Measurements from ENCODE around the gene FUCA1. TPM values are rescaled to one million over a fixed set of nuclear protein-coding genes. Genes with fewer than 3 reads are reported as not detected.

FUCA1 gene
- 3.3 and 4.0 TPM in 2 replicates for total RNA-seq

DNA sequence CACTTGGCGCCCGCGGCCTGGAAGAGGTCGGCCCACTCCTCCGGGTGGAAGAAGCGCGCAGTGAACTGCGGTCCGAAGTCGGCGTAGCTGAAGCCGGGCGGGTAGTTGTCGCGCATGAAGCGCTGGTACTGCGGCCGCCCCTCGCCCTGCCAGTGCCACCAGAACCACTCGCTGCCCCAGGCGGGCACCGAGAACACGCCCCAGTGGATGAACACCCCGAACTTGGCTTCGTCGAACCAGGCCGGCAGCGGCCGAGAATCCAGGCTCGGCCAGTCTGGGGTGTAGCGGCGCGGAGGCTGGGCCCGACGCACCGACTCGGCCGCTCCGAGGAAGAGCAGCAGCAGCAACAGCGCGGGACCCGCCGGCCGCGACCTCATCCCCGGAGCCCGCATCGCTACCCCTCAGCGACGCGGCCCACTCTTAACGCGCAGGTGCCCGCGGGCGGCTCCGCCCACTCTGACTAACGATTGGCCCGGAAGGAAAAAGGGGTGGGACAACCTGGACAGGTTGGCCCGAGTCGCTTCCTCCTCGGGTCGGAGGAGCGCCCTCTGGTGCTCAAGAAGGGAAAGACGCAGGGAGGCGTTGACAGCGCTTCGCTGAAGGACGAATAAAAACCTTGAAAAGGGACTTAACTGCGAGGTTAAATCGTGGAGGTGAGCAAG is at the start of gene FUCA1:
Gene FUCA1, minus strand, starts transcription at position 396 of the 662 bp plus-strand sequence. Its CDS starts 4 bp downstream, at position 392.
- Mint-ChIP-seq H3K4me1 (ENCODE audit: low read depth) (peaks cover 16% of the 10 kb centered on the region), H3K9me3 (no peaks in the 10 kb centered on the region), H3K4me3 (ENCODE audit: low read depth) (peak within 1 kb of the TSS; percentile 86), H3K27ac (peak within 1 kb of the TSS; percentile 49), H3K36me3 (ENCODE audit: low read depth) (no peaks in the 10 kb centered on the region), H3K27me3 (ENCODE audit: low read depth) (peaks cover 16% of the 10 kb centered on the region)
- intact Hi-C loops (cut with micrococcal nuclease) = loop anchor here (1.0 to 5.0 kb wide), 2 partner anchors 59 to 89 kb away; partner anchors contain the start of gene PNRC2
- DNase-seq (ENCODE audit: low spot score) = peak; percentile 91

DNA sequence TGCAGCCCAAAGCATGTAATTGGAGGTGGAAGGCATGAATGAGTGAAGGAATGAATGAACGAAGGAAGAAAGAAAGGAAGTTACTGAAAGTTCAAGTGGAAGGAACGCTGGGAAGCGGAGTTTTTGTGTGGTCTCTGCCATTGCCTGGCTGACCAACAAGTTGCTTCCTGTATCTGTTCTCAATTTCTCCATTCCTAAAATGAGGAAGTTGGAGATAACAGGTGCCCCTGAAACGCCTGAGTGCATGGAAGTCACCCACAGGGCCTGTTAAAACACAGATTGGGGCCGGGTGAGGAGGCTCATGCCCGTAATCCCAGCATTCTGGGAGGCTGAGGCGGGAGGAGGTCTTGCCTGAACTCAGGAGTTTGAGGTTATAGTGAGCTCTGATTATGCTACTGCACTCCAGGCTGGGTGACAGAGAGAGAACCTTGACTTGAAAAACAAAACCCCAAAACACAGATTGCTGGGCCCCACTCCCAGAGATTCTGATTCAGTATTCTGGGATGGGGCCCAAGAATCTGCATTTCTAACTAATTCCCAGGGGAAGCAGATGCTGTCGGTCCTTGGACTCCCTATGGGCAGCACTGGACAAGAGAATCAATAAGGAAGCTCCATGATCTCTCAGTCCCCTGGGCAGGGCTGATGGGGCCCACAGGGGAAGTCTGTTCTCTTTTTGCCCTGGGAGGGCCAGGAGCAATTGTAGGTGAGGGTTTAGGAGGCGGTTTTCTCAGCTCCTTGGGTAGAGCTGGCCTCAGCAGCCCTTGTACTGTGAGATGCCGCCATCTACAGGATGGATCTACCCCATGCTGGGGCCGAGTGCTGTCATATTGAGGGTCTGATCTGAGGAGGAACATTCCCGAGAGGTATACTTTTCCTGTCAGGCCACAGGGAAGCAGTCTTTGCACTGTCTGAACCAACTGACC is 48.4 kb upstream of the FUCA1 start:
- intact Hi-C loops (cut with micrococcal nuclease) = loop anchor here (1.0 to 5.0 kb wide), 3 partner anchors 89 to 144 kb away; partner anchors contain the start of gene HMGCL
- peaks cover 21% of the 10 kb centered on the region for H3K4me1 Mint-ChIP-seq (ENCODE audit: low read depth)
- H3K4me3 Mint-ChIP-seq (ENCODE audit: low read depth) = no peak overlapping the region
- no peaks in the 10 kb centered on the region for H3K27me3 Mint-ChIP-seq (ENCODE audit: low read depth)
- no peaks in the 10 kb centered on the region for H3K36me3 Mint-ChIP-seq (ENCODE audit: low read depth)
- peak; percentile 32 for DNase-seq (ENCODE audit: low spot score)
- H3K27ac Mint-ChIP-seq = no peak overlapping the region
- no peaks in the 10 kb centered on the region for H3K9me3 Mint-ChIP-seq

DNA sequence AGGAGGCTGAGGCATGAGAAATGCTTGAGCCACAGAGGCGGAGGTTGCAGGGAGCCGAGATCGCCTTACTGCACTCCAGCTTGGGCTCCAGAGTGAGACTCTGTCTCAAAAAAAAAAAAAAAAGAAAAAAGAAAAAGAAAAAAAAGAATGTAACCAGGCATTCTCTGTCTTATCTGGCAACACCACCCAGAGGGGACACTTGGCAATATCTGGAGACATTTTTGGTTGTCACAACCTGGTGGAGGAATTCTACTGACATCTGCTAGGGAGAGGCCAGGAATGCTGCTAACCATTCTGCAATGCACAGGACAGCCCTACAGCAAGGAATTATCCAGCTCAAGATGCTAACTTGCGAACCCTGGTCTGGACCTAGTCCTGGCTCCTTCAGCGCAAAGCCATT is 47.4 kb upstream of the FUCA1 start:
- DNase-seq (ENCODE audit: low spot score) = no peak
- peaks cover 29% of the 10 kb centered on the region for H3K4me1 Mint-ChIP-seq (ENCODE audit: low read depth)
- no peak overlapping the region for H3K4me3 Mint-ChIP-seq (ENCODE audit: low read depth)
- intact Hi-C loops (cut with micrococcal nuclease) = loop anchor here (5.0 kb wide), 1 partner anchor 88 kb away; the partner anchor contains the start of gene HMGCL
- H3K9me3 Mint-ChIP-seq = no peaks in the 10 kb centered on the region
- H3K27me3 Mint-ChIP-seq (ENCODE audit: low read depth) = no peaks in the 10 kb centered on the region
- no peak overlapping the region for H3K27ac Mint-ChIP-seq
- H3K36me3 Mint-ChIP-seq (ENCODE audit: low read depth) = no peaks in the 10 kb centered on the region

DNA sequence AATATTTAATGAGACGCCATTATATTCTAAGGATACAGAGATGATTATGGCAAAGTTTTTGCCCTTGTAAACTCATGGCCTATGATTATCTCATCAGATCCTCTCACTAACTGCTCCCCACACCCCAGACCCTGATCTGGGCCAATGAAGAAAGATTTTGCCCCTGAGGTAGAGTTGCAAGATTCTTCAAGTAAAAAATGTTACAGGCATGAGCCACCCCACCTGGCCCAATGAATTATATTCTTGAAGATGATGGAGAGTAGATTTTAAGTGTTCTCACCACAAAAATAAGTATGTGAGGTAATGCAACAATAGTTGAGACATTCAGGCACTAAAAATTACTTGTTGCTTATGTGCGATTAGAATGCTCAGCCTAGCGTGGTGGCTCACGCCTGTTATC is 46.8 kb upstream of the FUCA1 start:
- Mint-ChIP-seq H3K27ac (no peak overlapping the region), H3K9me3 (no peaks in the 10 kb centered on the region), H3K4me1 (ENCODE audit: low read depth) (peaks cover 32% of the 10 kb centered on the region), H3K4me3 (ENCODE audit: low read depth) (no peak overlapping the region), H3K36me3 (ENCODE audit: low read depth) (no peaks in the 10 kb centered on the region), H3K27me3 (ENCODE audit: low read depth) (no peaks in the 10 kb centered on the region)
- intact Hi-C loops (cut with micrococcal nuclease) = loop anchor here (5.0 kb wide), 1 partner anchor 88 kb away; the partner anchor contains the start of gene HMGCL
- no peak for DNase-seq (ENCODE audit: low spot score)

DNA sequence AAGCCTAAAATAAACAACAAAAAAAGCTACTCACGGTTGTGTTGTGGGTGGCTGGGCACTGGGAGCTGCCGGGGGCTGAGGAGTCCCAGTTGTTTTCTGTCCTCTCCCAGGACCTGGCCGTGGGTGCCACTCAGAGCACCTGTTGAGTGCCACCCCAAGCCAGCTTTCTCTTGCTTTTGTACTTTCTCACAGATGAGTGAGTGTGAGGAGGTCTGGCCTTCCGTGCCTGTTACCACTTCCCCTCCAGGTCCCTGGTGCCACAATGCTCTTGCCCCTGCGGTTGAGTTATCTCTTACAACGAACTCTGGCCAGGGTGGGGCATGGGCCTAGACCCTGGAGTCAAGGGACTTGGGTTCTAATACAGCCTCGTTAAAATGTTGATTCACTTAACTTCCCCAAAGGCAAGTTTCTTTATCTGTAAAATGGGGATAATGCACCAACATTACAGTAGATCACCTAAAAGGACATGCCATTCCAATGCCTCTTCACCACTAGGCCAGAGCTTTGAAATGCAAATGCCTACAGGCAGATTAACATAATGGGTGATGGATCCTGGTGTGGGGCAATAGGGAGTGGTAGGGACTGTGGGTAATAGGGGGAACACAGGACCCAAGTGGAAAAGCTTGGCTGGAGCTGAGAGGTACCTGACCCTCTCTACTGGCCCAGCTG is 45.3 kb upstream of the FUCA1 start, which contains the start of gene CNR2:
Gene CNR2, minus strand, starts transcription at position 151 of the 669 bp plus-strand sequence. CDS start 37,745 bp downstream, outside the sequence.
- Mint-ChIP-seq H3K27ac (no peak within 1 kb of the TSS), H3K9me3 (no peaks in the 10 kb centered on the region), H3K4me1 (ENCODE audit: low read depth) (peaks cover 47% of the 10 kb centered on the region), H3K4me3 (ENCODE audit: low read depth) (no peak within 1 kb of the TSS), H3K36me3 (ENCODE audit: low read depth) (no peaks in the 10 kb centered on the region), H3K27me3 (ENCODE audit: low read depth) (no peaks in the 10 kb centered on the region)
- intact Hi-C loops (cut with micrococcal nuclease) = no loop called here
- no peak for DNase-seq (ENCODE audit: low spot score)

DNA sequence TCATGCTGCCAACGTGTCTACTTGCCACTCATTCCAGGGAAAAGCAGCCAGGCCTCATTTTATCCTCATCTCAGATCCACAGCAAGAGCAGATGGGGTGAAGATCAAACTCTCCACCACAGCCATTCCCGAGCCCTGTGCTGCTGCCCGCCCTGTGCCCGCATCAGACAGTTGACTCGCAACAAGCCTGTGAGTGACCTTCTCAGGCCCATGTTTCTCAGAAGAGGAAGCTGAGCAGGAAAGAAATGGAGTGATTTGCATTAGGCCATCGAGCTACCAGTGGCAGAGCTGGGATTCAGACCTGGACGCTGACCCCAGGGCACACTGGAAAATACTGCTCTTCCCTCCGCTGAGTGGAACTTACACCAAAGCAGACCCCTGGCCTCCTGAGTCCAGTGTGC is 43.8 kb upstream of the FUCA1 start:
- Mint-ChIP-seq H3K4me3 (ENCODE audit: low read depth) (no peak overlapping the region), H3K27me3 (ENCODE audit: low read depth) (no peaks in the 10 kb centered on the region), H3K36me3 (ENCODE audit: low read depth) (no peaks in the 10 kb centered on the region), H3K9me3 (no peaks in the 10 kb centered on the region), H3K4me1 (ENCODE audit: low read depth) (peaks cover 47% of the 10 kb centered on the region), H3K27ac (no peak overlapping the region)
- no peak for DNase-seq (ENCODE audit: low spot score)
- intact Hi-C loops (cut with micrococcal nuclease) = no loop called here

DNA sequence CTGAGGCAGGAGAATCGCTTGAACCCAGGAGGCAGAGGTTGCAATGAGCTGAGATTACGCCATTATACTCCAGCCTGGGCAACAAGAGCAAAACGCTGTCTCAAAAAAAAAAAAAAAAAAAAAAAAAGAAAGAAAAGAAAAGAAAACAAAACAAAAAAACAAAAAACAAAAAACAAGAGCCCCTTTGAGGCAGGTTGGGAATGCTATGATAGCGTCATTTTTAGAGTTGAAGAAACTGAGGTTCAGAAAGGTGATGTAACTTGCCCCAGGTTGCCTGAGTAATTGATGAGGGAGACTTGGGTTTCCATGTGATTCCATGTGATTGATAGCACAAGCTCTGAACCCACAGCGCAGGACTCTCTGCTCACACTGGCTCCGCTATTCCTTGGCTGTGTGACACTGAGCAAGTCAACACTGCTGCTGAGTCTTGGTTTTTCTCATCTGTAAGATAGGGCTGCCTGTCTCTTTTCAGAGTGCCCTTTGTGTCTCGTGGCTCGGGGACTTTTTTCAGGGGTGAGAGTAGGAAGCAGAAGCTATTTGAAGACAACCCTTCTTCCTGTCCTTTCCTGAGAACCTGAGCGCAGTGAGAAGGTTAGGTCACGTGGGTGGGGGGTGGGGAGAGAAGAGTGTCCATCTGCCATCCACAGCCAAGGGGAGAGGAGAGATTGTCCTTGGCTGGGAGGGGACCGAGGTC is 42.6 kb upstream of the FUCA1 start:
- Mint-ChIP-seq H3K9me3 (no peaks in the 10 kb centered on the region), H3K36me3 (ENCODE audit: low read depth) (no peaks in the 10 kb centered on the region), H3K27ac (peak overlapping the region; percentile 48), H3K4me3 (ENCODE audit: low read depth) (no peak overlapping the region), H3K27me3 (ENCODE audit: low read depth) (no peaks in the 10 kb centered on the region), H3K4me1 (ENCODE audit: low read depth) (peaks cover 45% of the 10 kb centered on the region)
- DNase-seq (ENCODE audit: low spot score) = no peak
- intact Hi-C loops (cut with micrococcal nuclease) = no loop called here

DNA sequence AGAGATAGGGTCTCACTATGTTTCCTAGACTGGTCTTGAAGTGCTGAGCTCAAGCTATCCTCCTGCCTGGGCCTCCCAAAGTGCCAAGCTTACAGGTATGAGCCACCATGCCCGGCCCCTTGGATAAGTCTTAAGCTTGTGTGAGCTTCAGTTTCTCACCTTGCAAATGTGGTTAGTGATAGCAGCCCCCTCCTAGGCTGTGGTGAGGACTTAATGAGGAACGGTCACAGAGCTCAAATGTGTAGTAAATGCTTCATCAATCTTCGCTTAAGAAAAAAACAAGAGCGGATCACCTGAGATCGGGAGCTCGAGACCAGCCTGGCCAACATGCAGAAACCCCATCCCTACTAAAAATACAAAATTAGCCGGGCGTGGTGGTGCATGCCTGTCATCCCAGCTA is 42.1 kb upstream of the FUCA1 start:
- no peaks in the 10 kb centered on the region for H3K27me3 Mint-ChIP-seq (ENCODE audit: low read depth)
- H3K36me3 Mint-ChIP-seq (ENCODE audit: low read depth) = no peaks in the 10 kb centered on the region
- H3K4me3 Mint-ChIP-seq (ENCODE audit: low read depth) = no peak overlapping the region
- H3K4me1 Mint-ChIP-seq (ENCODE audit: low read depth) = peaks cover 46% of the 10 kb centered on the region
- no peaks in the 10 kb centered on the region for H3K9me3 Mint-ChIP-seq
- DNase-seq (ENCODE audit: low spot score) = no peak
- H3K27ac Mint-ChIP-seq = no peak overlapping the region
- intact Hi-C loops (cut with micrococcal nuclease) = no loop called here

DNA sequence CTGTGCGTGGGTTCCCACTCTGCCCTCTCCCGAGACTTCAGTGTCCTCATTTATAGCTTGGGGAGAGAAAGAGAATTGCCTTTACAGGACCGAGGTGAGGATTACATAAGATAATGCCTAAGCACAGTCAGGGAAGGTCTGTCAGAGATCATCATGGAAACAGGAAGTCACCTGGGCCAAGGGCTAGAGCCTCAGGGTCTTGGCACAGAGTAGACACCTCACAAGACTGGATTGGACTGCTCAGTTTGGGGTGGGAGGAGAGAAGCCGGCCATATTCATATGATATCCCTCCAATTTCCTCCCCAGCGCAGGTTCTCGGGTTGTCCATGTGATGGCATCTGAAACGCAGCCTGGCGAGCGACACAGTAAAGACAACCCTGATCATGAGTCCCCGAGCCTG is 41.3 kb upstream of the FUCA1 start:
- Mint-ChIP-seq H3K4me3 (ENCODE audit: low read depth) (no peak overlapping the region), H3K9me3 (no peaks in the 10 kb centered on the region), H3K4me1 (ENCODE audit: low read depth) (peaks cover 51% of the 10 kb centered on the region), H3K27me3 (ENCODE audit: low read depth) (peaks cover 2% of the 10 kb centered on the region), H3K27ac (peak overlapping the region; percentile 40), H3K36me3 (ENCODE audit: low read depth) (no peaks in the 10 kb centered on the region)
- DNase-seq (ENCODE audit: low spot score) = no peak
- intact Hi-C loops (cut with micrococcal nuclease) = no loop called here

DNA sequence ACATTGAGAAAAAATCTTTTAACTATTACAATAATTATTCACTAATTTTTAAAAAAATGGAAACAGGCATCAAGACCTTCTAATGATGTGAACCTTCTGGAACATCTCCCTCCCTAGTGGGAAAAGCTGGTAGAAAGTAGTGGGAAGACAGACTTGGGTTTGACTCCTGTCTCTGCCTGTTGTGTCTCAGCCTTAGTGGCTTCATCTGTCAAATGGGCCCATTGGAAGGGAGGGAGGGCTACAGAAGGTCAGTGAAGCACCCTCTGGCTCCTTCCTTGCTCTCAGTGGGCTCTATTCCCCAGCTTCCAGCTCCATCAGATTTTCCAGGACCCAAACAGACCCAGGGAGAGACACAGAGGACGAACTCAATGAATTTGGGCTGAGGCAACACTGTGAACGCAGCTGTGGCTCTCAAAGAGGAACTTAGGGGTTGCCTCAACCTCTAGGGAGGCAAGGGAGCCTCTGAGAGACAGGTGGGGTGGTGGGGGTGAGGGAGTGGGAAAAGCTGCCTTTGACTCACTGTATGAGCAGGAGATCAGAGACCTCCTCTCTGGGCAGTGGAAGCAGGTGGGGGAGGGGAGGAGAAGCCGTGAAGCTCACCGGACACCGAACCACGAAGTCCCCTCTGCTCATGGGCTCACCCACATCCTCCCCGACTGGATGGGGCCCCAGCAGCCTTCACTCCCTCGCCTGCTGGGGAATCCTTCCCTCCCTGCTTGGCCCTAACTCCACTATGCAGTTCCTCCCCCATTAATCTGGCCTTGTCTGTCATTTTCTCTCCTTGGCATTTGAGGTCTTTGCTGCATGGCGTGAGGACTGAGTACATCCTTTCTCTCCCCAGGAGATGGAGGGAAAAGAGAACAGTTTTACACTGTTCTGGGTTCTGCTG is 40.6 kb upstream of the FUCA1 start:
- peaks cover 5% of the 10 kb centered on the region for H3K27me3 Mint-ChIP-seq (ENCODE audit: low read depth)
- no peak overlapping the region for H3K4me3 Mint-ChIP-seq (ENCODE audit: low read depth)
- peak overlapping the region; percentile 40 for H3K27ac Mint-ChIP-seq
- no peaks in the 10 kb centered on the region for H3K9me3 Mint-ChIP-seq
- no peaks in the 10 kb centered on the region for H3K36me3 Mint-ChIP-seq (ENCODE audit: low read depth)
- peak; percentile 20 for DNase-seq (ENCODE audit: low spot score)
- peaks cover 50% of the 10 kb centered on the region for H3K4me1 Mint-ChIP-seq (ENCODE audit: low read depth)
- intact Hi-C loops (cut with micrococcal nuclease) = no loop called here

DNA sequence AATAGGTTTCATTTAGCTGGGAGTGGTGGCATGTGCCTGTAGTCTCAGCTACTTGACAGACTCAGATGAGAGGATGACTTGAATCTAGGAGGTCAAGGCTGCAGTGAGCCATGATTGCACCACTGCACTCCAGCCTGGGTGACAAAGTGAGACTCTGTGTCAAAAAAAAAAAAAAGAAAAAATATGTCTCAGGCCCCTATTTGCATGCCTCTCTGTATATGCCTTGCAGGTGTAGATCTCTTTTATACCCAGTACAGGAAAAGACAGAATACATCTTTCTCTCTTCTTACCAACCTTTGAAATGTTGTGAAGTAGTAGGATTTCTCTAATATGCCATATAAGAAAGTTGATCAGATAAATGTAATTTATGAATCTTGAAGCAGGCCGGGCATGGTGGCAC is 38.6 kb upstream of the FUCA1 start:
- Mint-ChIP-seq H3K36me3 (ENCODE audit: low read depth) (no peaks in the 10 kb centered on the region), H3K4me3 (ENCODE audit: low read depth) (no peak overlapping the region), H3K4me1 (ENCODE audit: low read depth) (peaks cover 34% of the 10 kb centered on the region), H3K27ac (no peak overlapping the region), H3K9me3 (no peaks in the 10 kb centered on the region), H3K27me3 (ENCODE audit: low read depth) (peaks cover 14% of the 10 kb centered on the region)
- intact Hi-C loops (cut with micrococcal nuclease) = no loop called here
- no peak for DNase-seq (ENCODE audit: low spot score)

Data from activated T-helper 2 cell treated with anti-CD3 and anti-CD28 coated beads, Interferon-gamma antibody, Interleukin-2, Interleukin-4, amounts not matched to agents 10 μg/mL and 5 μg/mL and 100 μg/mL, durations not matched to agents 14 hours and 24 hours and 36 hours (primary cell).